Neural cell (in vitro differentiated cells): ENCODE results near the gene GPBAR1.

Experiments used
- CTCF ChIP-seq: fragments of 450-650 bp; IDR thresholded peaks from 2 replicates; pipeline ENCODE4 v1.5.1; 2014; ENCODE audit warnings: antibody characterized with exemption, mild to moderate bottlenecking, moderate library complexity; ENCODE audit not compliant: poor library complexity, severe bottlenecking
- POLR2AphosphoS5 ChIP-seq: IDR thresholded peaks from 2 replicates; pipeline ENCODE4 v1.6.1; 2012
- REST ChIP-seq: IDR thresholded peaks from 2 replicates; pipeline ENCODE4 v1.6.1; 2012; ENCODE audit warnings: borderline replicate concordance

GRCh38 chr2:218291318-218292047 is 30.7 kb downstream of the GPBAR1 start:
- no peak for TF ChIP-seq CTCF
- no peak for TF ChIP-seq REST
- TF ChIP-seq POLR2AphosphoS5 = no peak
